ENCODE results near the gene BCL2L13.

BCL2L13 gene

GRCh38 chr22:17780116-17780740, 141.7 kb downstream of the BCL2L13 start:
- no peak for DNase-seq (ENCODE audit: low spot score)

Data from CD4-positive, alpha-beta T cell treated with Interleukin-2 at 100 ng/mL for 4 hours (primary cell).